ENCODE measurements around the gene ADAMTSL1.

The ADAMTSL1 gene

DNA sequence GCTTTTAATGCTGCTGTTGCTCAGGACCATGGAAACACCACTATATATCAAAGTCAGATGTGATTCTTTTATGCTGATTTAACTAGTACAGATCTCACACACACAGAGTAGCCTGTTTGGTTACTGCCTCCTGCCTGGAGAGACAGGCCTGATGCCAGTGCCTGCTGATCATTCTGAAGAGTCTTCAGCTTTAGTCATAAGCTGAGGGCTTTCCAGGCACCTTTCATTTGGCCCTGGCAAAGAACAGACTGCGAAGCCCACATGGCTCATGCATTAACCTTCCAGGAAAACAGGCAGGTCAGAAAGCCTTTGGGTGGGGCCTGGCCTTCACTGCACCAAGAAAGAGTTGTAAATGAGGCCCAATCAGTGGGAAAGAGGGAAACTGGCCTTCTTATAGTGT, 414.3 kb downstream of the ADAMTSL1 start:
- no peak for DNase-seq

DNA sequence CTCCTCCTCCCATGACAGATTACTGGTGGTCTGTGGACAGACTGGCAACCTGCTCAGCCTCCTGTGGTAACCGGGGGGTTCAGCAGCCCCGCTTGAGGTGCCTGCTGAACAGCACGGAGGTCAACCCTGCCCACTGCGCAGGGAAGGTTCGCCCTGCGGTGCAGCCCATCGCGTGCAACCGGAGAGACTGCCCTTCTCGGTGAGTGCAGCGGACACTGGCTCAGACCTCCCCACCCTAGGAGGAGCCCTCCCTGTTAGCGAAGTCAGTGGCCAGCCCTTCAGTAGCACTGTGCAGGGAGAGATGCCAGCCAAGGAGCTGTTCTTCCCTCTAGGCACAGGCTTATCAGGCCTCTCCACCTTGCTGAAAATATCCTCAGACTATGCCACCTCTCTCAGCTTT, 415.6 kb downstream of the ADAMTSL1 start:
- DNase-seq, result no peak

DNA sequence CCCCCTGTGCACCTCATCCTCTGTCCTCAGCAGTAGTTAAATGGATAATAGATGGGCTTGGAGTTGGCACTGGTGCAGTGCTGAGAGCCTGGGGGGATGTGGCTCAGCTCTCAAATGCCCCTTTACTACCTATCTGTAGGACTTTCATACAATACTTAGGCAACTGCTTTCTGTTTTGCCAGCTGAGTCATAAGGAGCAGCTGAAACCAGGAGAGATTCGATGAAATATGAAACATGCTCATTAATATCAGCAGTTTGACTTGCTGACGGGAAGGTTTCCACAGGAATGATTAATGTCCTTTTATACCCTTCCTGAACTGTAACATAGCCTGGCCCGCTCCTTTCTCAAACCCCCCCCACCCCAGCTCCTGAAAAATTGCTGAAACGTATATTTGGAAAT, 416.4 kb downstream of the ADAMTSL1 start:
- DNase-seq, result no peak

DNA sequence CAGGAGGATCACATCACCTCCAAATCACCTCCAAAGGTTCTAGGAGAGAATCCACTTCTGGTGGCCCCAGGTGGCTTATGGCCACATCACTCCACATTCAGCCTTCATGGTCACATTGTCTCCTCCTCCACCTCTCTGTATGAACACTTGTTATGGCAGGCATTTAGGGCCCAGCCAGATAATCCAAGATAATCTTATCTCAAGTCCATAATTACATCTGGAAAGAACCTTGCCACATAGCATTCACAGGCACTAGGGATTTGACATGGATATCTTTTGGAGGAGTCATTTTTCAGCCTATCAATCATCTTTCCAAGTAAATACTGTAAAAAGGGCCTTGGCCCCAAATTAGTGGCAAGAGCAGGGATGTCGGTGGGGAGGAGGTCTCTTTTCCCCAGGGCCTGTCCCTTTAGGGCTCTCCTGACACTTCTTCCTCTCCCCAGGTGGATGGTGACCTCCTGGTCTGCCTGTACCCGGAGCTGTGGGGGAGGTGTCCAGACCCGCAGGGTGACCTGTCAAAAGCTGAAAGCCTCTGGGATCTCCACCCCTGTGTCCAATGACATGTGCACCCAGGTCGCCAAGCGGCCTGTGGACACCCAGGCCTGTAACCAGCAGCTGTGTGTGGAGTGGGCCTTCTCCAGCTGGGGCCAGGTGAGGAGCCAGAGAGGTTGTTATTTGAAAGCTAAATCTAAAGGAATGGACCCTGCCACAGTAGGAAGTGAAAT, 418.2 kb downstream of the ADAMTSL1 start:
- no peak for DNase-seq

DNA sequence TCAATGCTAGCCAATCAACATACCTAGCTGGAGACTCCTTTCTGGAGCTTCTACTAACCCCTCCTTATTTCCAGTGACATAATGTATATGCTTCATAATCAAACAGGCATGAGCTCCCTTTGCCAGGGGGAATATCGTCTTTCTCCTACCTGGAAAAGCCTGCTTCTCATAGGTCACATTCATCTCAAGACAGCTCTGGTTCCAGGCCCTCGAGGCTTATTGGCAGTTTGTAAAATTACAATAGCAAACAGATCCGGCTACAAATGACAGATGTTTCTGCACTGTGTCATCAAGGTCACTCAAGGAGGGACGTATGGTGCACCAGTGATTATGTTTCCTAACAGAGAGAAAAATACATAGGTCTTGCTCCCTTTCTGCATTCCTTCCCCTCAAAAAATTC, 419.1 kb downstream of the ADAMTSL1 start:
- no peak for DNase-seq

DNA sequence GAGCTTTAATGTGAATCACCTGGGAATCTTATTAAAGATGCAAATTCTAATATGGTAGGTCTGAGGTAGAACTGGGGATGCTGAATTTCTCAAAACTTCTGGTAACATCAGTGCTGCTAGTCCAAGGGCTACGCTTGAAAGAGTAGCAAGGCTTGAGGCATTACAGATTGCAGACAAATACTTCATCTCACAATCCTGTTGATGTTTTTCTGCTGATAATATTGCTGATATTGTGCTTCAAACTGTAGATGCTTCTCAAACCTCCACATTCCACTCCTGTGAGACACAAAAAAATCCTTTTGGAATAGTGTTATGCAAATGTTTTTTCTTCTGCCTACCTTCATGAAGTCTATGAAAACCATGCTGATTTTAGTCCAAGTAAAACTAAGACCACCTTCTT, 419.5 kb downstream of the ADAMTSL1 start:
- no peak for DNase-seq

DNA sequence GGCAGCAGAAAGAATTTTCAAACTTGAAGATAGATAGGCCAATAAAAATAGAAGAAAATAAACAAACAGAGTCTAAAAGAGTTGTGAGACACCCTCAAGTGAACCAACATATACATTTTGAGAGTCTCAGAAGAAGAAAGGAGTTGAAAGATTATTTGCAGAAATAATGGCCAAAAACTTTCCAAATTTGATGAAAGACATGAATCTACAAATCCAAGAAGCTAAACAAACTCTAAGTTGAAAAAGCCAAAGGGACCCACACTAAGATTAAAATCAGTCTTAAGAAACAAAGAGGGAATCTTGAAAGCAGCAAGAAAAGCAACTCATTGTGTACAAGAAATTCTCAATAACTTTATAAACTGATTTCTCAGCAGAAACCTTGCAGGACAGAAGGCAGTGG, 422.1 kb downstream of the ADAMTSL1 start:
- DNase-seq, result no peak

DNA sequence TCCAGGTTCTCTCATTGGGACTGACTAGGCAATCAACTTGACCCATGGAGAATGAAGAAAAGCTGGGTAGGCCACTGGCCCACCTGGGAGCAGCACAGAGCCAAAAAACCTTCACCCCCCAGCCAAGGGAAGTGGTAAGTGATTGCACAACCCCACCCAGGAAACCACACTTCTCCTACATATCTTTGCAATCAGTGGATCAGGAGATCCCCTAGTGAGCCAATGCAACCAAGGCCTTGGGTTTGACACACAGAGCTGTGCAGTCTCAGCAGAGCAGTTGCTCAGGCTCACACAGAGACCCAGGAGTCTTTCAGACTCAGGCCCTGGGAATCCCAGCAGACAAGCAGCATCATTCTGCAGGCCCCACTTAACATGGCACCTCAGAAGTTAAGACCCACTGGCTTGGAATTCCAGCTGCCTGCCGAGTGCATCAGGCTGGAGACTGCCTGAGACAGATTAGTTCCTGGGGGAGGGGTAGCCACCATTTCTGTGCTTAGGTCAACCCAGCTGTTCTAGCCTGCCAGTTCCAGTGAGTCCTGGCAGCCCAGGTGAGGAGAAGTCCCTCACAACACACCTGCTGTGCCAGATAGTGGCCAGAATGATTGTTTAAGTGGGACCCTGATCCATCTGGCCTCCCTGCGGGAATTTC, 422.7 kb downstream of the ADAMTSL1 start:
- DNase-seq, result no peak

DNA sequence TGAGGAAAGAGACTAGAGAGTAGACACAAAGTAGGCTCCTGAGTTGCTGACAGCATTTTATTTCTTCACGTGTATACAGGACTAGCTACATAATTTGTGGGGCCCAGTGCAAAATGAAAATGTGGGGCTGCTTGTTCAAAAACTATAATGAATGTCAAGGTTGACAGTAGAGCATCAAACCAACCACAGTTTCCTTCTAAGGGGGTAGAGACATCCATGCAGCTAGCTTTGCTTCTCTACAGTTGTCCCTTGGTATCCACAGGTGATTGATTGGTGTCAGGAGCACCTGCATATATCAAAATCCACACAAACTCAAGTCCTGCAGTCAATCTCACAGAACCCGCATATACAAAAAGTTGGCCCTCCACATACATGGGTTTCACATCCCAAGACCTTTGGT, 429.5 kb downstream of the ADAMTSL1 start:
- no peak for DNase-seq

DNA sequence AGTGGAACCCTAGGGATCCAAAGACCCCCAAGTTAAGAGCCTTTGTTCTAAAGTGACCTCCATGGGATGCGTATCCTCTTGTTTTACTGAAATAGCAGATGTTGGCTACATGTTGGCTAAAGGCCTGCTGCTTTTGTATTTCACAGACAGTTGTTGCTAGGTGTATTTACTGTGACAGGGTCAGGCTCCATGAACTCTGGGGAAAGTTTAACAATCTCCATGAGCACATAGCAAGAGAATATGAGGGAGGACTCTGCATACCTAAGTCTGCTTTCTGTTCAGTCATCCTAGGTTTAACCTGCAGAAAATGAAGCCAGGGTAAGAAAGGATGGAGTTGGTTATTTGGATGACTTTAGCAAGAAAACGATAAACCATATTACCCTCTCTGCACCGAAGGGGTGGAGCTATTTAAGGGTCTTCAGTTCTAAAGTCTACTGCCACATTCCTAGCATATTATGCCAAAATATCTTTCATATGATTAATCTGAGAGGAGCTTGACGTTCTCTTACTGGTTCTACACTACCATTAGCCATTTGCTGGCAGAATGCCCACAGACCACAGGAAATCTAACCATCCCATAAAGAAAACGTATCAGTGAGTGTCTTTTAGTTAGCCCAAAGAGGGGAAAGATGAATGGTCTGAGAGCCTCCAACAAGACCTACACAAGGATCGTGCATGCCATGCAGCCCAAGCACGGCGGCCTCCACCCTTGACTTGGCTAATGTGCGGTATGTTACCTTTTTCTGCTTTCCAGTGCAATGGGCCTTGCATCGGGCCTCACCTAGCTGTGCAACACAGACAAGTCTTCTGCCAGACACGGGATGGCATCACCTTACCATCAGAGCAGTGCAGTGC, 431.3 kb downstream of the ADAMTSL1 start:
- no peak for DNase-seq

DNA sequence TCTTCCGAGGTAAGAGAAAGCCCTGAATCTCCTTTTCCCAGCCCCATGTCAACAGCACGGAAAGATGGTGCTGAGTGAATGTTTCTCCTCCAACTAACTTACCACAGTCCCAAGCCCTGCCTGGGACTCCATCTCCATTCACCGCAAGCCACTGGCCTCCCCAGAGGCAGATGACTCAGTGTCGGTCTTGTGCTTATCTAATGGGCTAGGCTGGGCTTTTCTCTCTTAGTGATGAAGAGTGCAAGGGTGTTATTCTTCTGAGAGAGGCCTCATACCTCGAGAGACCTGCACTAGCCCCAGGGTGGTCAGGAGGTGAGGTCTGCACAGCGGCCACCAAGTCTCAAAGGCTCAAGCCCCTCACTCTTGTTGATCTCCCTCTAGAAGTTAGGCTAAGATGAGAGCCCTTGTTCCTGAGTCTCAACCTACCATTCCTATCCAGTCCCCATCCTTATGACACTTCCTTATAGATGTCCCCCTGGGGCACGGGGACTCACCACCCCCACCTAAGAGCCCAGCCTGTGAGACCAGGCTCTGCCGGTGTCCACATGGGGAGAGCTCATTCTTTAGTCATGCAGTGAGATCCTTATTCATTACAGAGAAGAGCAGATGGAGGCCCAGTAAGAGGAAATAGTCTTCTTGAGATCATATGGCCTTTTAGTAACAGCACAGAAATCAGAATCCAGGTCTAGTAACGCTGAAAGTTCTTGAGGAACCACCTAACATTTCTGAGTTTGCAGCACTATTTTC, 432.1 kb downstream of the ADAMTSL1 start:
- DNase-seq, result no peak

DNA sequence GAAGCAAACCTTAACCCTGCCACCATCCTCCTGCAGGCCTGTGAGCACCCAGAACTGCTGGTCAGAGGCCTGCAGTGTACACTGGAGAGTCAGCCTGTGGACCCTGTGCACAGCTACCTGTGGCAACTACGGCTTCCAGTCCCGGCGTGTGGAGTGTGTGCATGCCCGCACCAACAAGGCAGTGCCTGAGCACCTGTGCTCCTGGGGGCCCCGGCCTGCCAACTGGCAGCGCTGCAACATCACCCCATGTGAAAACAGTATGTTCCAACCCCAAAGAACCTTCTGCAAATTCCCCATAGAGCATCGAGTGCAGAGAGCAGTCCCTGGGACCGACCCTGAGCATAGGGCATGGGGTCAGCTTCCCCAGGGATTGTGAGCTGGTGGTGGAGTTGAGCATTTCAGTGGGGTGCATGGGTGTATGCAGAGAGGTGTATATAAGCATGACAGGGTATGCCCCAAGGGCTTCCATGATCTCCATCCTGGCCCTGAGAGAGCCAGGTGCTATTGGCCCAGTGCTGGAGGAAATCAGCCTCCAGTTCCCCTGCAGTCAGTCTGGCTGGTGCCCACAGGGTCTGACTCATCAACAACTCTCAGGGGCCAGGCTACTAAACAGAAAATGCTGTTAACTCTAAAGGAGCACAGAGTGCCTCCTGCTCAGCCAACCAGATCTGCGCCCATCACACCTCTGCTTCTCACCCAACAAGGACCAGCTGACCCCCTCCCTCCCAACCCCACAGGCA, 432.9 kb downstream of the ADAMTSL1 start:
- no peak for DNase-seq

DNA sequence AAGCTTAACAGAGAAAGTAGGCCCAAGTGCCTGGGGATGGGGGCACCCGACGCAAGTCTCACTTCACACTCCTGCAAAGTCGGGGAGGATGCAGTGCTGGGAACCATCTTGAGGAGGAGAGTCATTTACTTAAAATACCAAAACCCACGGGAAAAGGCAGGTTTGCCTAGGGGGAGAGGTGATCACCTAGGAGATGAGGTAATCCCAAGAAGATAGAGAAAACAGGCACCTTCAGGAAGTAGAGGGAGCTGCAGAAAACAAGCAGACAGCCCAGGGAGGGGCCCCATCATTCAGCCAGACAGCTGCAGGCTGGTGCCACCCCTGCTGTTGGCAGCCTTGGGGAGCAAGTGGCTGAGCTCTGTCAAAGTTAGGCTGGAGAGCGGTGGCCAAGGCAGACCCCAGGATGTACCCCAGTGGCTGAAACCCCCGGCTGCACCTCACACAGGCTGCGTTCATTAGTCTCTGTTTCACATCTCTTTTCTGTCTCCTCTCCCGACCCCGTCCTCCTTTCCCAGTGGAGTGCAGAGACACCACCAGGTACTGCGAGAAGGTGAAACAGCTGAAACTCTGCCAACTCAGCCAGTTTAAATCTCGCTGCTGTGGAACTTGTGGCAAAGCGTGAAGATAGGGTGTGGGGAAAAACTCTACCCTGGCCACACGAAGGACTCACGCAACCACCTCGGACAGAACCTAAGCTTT, 434.1 kb downstream of the ADAMTSL1 start:
- DNase-seq, result no peak

DNA sequence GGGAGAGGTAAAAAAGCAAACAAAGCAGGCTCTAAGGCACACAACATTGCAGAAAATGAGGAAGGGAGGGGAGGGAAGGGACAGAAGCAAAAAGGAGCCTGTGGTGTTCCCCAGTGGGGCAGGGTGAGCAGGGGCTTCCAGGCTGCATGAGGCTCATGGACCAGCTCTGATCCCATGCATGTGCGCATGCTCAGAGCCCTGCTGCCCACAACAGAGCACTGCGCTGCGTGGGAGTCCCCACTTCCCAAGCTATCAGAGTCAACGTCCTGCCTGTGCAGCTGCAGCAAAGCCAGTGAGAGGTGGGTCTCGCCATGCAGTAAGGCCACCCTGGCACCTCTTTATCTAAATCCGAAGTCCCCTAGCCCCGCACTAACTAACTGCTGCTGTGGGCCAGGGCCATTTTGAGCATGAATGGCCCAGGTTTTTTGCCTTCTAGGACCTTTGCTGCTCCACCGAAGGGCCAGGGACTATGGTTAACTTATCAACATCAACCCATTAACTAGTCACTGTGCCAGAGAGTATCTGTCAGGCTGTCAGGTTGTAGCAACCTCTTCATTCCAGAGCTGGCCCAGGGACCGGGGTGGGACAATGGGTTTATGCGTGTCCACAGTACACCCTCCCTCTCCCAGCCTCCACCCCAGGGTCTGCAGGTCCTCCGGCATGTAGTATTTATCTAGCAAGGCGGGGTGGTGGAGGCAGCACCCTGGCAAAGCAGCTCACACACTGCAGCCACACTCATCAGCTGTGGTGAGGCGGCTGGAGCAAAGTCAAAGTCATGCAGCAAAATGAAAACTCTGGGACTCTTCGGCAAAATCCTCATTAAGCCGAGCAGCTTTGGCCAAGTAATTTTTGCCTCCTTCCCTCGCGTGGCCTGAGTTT, 435.4 kb downstream of the ADAMTSL1 start:
- DNase-seq, result no peak

DNA sequence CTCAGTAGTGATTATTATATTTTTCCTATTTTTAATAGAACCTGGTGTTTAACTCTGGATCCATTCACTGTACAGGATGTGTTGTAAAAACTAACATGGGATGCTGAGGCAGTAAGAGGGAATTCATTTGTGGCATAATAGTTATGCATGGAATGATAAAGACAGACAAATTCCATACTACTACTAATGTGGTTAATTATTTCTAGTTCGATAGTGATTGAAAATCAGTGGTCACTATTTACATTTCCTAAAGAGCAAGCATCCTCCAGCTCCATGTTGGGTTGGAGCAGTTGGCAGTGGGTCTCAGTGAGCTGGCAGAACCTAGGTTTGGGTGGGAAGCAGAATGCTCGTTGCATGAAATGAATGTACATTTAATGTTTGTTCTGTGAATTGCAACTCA, 436.5 kb downstream of the ADAMTSL1 start:
- DNase-seq, result no peak

DNA sequence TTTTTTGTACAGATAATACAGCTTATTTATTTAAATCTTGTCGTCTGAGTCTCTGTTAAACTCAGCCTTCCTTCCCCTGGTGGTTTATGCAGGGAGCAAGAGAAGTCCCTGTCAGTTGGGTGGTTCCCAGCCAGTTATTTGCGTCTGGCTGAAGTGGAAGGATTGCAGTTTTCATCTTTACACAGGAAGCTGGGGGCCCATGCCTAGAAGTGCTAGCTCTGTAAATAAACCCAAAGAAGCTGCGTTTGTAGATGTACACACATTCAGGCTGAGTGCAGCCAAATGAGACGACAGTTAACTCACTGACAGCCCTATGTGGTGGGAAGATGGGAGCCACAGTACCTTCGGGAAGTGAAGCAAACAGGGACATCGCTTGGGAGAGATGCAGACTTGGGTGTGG, 437.0 kb downstream of the ADAMTSL1 start:
- no peak for DNase-seq

DNA sequence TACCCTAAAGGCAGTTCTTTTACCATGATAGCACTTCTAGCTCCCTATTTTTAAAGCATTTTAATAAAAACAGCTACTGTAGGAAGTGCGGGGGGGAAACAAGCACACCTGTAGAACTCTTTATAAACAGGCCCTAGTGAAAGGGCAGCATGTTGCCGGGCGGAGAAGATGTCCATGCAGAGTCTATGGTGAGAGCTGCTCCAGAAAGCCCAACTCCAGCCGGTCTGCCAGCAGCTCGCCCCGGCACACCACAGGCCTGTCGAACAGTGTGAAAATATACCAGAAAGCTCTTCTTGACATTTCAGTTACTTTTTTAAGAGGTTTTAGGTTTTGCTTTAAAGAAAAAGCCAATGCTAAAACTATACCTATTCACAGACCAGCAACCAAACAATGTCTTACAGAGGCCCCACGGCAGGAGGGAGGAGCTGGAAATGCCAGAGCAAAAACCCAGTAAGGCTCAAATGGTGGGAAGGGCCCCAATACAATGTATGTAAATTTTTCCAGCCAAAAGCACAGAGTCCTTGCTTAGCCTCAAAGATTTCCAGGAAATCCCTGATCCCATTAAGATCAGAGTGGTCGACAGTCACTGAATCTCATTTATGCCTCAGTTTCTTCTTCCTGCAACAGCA, 437.9 kb downstream of the ADAMTSL1 start:
- DNase-seq, result no peak

DNA sequence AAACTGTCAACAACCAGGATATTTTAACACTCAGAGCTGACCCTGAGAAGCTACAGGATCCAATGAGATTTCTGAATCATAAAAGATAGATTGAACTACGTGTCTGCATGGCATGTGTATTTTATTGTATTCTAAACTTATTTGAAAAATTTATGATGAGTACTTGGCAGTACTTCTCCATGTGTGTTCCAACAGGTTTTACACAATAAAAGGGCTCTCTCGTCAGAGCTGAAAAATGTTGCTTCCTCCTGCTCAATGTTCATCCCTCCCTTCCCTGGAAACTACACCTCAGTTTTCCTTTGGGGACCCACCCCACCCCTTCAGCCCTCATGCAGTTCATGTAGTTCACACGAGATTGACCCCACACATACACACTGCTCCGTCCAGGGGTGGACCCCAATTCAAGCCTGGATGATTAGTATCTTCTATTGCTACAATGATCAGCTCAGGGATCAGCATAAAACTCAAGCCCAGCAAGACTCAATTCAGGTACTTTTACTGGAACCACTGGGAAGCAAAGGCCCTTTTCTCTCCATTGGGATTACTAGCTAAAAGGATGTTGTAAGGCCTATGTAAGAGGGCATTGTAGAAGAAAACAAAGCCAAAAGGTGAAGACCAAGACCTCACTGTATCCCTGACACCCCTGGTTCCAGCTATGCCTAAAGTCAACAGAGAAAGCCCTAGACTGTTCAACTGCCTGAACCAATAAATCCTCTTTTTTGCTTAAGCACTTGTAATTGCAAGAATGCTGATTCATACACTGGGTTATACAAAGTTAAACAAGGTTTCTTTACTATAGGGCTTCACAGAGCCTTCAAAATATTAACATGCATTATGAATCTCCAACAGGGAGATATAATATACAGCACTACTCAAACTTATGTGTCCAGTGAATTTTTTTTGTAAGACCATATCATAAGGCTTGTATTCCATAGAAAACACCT, 446.5 kb downstream of the ADAMTSL1 start:
- no peak for DNase-seq

All from CD4-positive, alpha-beta T cell treated with Interleukin-21 for 1 hour (primary cell).